Spleen (tissue), 11 donors: Measurements from ENCODE around the gene NINJ1. TPM values are rescaled to one million over a fixed set of nuclear protein-coding genes. Genes with fewer than 3 reads are reported as not detected.

ENCODE experiments used
- DNase-seq: peaks from one replicate; pipeline ENCODE4 v3.0.0-alpha.2; 2020
- H3K27ac ChIP-seq, 8 donors: fragments of 200-600 bp; sonication (generic) in 7 of 8; 1 replicate in 4 of 8; 2 replicates in 4 of 8; pipeline versions ENCODE4 v1.5.0 to v1.8.0; 2016 to 2021; ENCODE audit warnings: inconsistent platforms in 4 of 8, mild to moderate bottlenecking in 4 of 8, moderate library complexity in 1 of 8
- H3K27me3 ChIP-seq, 7 donors: fragments of 200-600 bp; sonication (generic) in 6 of 7; replicated peaks in 1 of 7; 1 replicate in 4 of 7; 2 replicates in 3 of 7; pipeline versions ENCODE4 v1.5.0 to v1.8.0; 2016 to 2021; ENCODE audit warnings: inconsistent platforms in 3 of 7, mild to moderate bottlenecking in 1 of 7
- H3K36me3 ChIP-seq, 6 donors: fragments of 200-600 bp; sonication (generic) in 5 of 6; 1 replicate in 4 of 6; 2 replicates in 2 of 6; pipeline versions ENCODE4 v1.5.0 to v1.8.0; 2016 to 2021; ENCODE audit warnings: inconsistent platforms in 2 of 6
- H3K4me1 ChIP-seq, 6 donors: fragments of 200-600 bp; sonication (generic) in 5 of 6; 1 replicate in 3 of 6; 2 replicates in 3 of 6; pipeline versions ENCODE4 v1.5.0 to v1.8.0; 2016 to 2021; ENCODE audit warnings: inconsistent platforms in 3 of 6
- H3K4me3 ChIP-seq, 8 donors: fragments of 200-600 bp; sonication (generic) in 7 of 8; 1 replicate in 4 of 8; 2 replicates in 4 of 8; pipeline versions ENCODE4 v1.5.0 to v1.8.0; 2016 to 2021; ENCODE audit warnings: inconsistent platforms in 4 of 8, mild to moderate bottlenecking in 4 of 8, moderate library complexity in 2 of 8
- H3K9me3 ChIP-seq, 8 donors: fragments of 200-600 bp; sonication (generic) in 7 of 8; 1 replicate in 4 of 8; 2 replicates in 4 of 8; pipeline versions ENCODE4 v1.5.0 to v1.8.0; 2016 to 2021; ENCODE audit warnings: inconsistent platforms in 4 of 8
- CTCF ChIP-seq, 11 experiments: fragments of 200-600 bp in 7 of 11; fragments of 450-650 bp in 4 of 11; sonication (generic) in 4 of 11; IDR thresholded peaks in 8 of 11; conservative IDR thresholded peaks in 3 of 11; 1 replicate in 7 of 11; 2 replicates in 4 of 11; pipeline versions ENCODE4 v1.4.0 to v1.8.0; 2016 to 2021; ENCODE audit warnings: antibody characterized with exemption in 11 of 11, inconsistent platforms in 4 of 11, mild to moderate bottlenecking in 1 of 11
- POLR2A ChIP-seq, 3 donors: fragments of 450-650 bp; IDR thresholded peaks; one replicate each; pipeline ENCODE4 v1.5.1; 2017; ENCODE audit warnings: antibody characterized with exemption in 3 of 3, mild to moderate bottlenecking in 1 of 3
- POLR2AphosphoS5 ChIP-seq, 3 donors: sonication (generic); formaldehyde crosslinking; IDR thresholded peaks; one replicate each; pipeline ENCODE4 v1.5.1; 2017; ENCODE audit warnings: antibody characterized with exemption in 3 of 3
- WGBS, 5 donors: extraction: QIAGEN DNeasy Blood & Tissue Kit in 3 of 5; methylation state at CpG; one replicate each; pipeline versions ENCODE4 v1.1.5 to v1.1.7; 2013 to 2018; 5-methylcytosine and 5-hydroxymethylcytosine counted together
- intact Hi-C: fragments of 100-400 bp; cut with DNase I; formaldehyde crosslinking; loops from one replicate; pipeline ENCODE4 v1.15.0; 2023; ENCODE audit warnings: low total_unique reads
- polyA plus RNA-seq, 3 donors: library from polyadenylated mRNA; stranded (reverse); fragments of 200-250 nt; gene quantifications; one replicate each; pipeline ENCODE4 v1.2.1, GENCODE V29; 2013
- total RNA-seq, 7 donors: library from RNA; depleted of rRNA in 3 of 7; stranded (reverse); fragments of >200 nt in 3 of 7; fragmentation: NEBNext Ultra II Directional in 4 of 7; extraction: Animal tissue kit (Norgen Biotek cat#: 25700) in 4 of 7; gene quantifications; one replicate each; pipeline versions ENCODE4 v1.1.0 to v1.2.1, GENCODE V29; 2016 to 2021
- donor health status: healthy with polysubstance abuse.
- donor health status: DM: no; HTN: no; CAD: no; lungs with moderate emphysema.
- donor health status: DM: no; HTN: no; CAD: no.
- donor health status: Bipolar disorder and iron deficiency.
- donor health status: healthy.
- donor health status: DM: no; HTN: no; CAD: no.
- donor health status: DM: yes; HTN: yes; CAD: no.

NINJ1 gene
- total and polyA plus RNA-seq, 10 donors: 26.5 to 142 (median 104) TPM

- Histone ChIP-seq H3K4me3 (no peak overlapping the region), H3K27me3 (no peaks in the 10 kb centered on the region), H3K9me3 (peaks cover 0 to 6% (median 2%) of the 10 kb centered on the region in 8 donors), H3K4me1 (peaks cover 0 to 19% (median 11%) of the 10 kb centered on the region in 6 donors), H3K27ac (no peak overlapping the region), H3K36me3 (peaks cover 0 to 90% (median 38%) of the 10 kb centered on the region in 6 donors)
- intact Hi-C loops: no loop called here
- peak; percentile 45 for DNase-seq
- no peak for TF ChIP-seq POLR2A (IDR thresholded peaks at IDR 0.05)
- TF ChIP-seq CTCF (IDR thresholded peaks at IDR 0.05 in 8 of 11, conservative IDR thresholded peaks at IDR 0.05 in 3 of 11): no peak
- no peak for TF ChIP-seq POLR2AphosphoS5 (IDR thresholded peaks at IDR 0.05)
- WGBS, 5 donors: 95 to 100% (median 97%) methylated on average over 1 to 4 of the region's 4 CpGs
These were observed 48.4 kb downstream of the NINJ1 start for GRCh38 chr9:93085676-93086075.

- peaks cover 0 to 98% (median 49%) of the 10 kb centered on the region in 6 donors for H3K36me3 ChIP-seq
- intact Hi-C loops: no loop called here
- WGBS, 5 donors: 95 to 97% (median 96%) methylated on average over 4 to 6 of the region's 6 CpGs
These were observed 49.6 kb downstream of the NINJ1 start for GRCh38 chr9:93084471-93084881.

GRCh38 chr9:93083592-93084470, 50.2 kb downstream of the NINJ1 start:
- 70 to 83% (median 78%) methylated on average over 7 to 8 of the region's 8 CpGs for WGBS, 5 donors
- TF ChIP-seq CTCF (IDR thresholded peaks at IDR 0.05 in 8 of 11, conservative IDR thresholded peaks at IDR 0.05 in 3 of 11) (no peak), POLR2AphosphoS5 (IDR thresholded peaks at IDR 0.05) (no peak), POLR2A (IDR thresholded peaks at IDR 0.05) (no peak)
- Histone ChIP-seq H3K27me3 (no peaks in the 10 kb centered on the region), H3K4me3 (no peak overlapping the region), H3K4me1 (peaks cover 0 to 19% (median 11%) of the 10 kb centered on the region in 6 donors), H3K36me3 (peaks cover 0 to 100% (median 54%) of the 10 kb centered on the region in 6 donors), H3K27ac (peak overlapping the region in 4 of 8 donors; percentile 13 to 60 (median 34)), H3K9me3 (peaks cover 0 to 6% (median 2%) of the 10 kb centered on the region in 8 donors)
- intact Hi-C loops: no loop called here
- DNase-seq: peak; percentile 53

More at GRCh38 chr9:93084471-93084881, 49.6 kb downstream of the NINJ1 start:
- TF ChIP-seq CTCF (IDR thresholded peaks at IDR 0.05 in 8 of 11, conservative IDR thresholded peaks at IDR 0.05 in 3 of 11) (no peak), POLR2AphosphoS5 (IDR thresholded peaks at IDR 0.05) (peak in 1 of 3 donors; percentile 15)
- H3K27ac ChIP-seq: no peak overlapping the region
- H3K4me1 ChIP-seq: peaks cover 0 to 19% (median 11%) of the 10 kb centered on the region in 6 donors
- H3K9me3 ChIP-seq: peaks cover 0 to 6% (median 2%) of the 10 kb centered on the region in 8 donors
- DNase-seq: peak; percentile 58
- no peaks in the 10 kb centered on the region for H3K27me3 ChIP-seq
- H3K4me3 ChIP-seq: no peak overlapping the region

GRCh38 chr9:93082841-93083411, 51.1 kb downstream of the NINJ1 start:
- no peaks in the 10 kb centered on the region for H3K27me3 ChIP-seq
- peaks cover 0 to 6% (median 2%) of the 10 kb centered on the region in 8 donors for H3K9me3 ChIP-seq
- intact Hi-C loops: no loop called here
- no peak for TF ChIP-seq CTCF (IDR thresholded peaks at IDR 0.05 in 8 of 11, conservative IDR thresholded peaks at IDR 0.05 in 3 of 11)
- TF ChIP-seq POLR2AphosphoS5 (IDR thresholded peaks at IDR 0.05): no peak
- TF ChIP-seq POLR2A (IDR thresholded peaks at IDR 0.05): no peak
- peak overlapping the region in 4 of 8 donors; percentile 13 to 60 (median 34) for H3K27ac ChIP-seq
- peak; percentile 63 for DNase-seq
- peaks cover 2 to 100% (median 62%) of the 10 kb centered on the region in 6 donors for H3K36me3 ChIP-seq
- 47 to 58% (median 48%) methylated on average over 14 to 18 of the region's 18 CpGs for WGBS, 5 donors
- no peak overlapping the region for H3K4me3 ChIP-seq
- peaks cover 0 to 19% (median 11%) of the 10 kb centered on the region in 6 donors for H3K4me1 ChIP-seq
